Activated CD8-positive, alpha-beta memory T cell treated with anti-CD3 and anti-CD28 coated beads for 24 hours (primary cell): ENCODE measurements around the gene OPHN1.

Experiments
- DNase-seq: peaks from one replicate; pipeline ENCODE4 v3.0.0-alpha.2; 2020

Gene OPHN1

DNA sequence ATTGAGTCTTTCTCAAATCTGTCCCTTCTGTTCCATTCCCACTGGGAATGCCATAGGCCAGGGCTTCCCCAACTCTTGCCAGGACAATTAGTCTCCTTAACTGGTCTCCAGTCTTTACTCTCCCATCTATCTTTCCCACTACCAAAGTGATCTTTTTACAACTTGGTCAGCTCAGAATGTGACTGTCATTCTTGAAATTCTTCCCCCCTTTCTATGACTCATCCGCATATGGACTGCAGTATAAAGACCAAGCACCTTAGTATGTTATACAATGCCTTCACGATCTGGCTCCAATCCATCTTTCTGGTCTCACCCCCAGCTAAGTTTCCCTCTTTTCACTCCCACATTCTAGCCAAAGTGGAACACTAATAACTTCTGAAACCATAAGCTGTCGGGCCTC is 383.8 kb downstream of the OPHN1 start:
- no peak for DNase-seq

- DNase-seq, result no peak
Measured at GRCh38 chrX:68048774-68049173, 384.5 kb downstream of the OPHN1 start.

DNA sequence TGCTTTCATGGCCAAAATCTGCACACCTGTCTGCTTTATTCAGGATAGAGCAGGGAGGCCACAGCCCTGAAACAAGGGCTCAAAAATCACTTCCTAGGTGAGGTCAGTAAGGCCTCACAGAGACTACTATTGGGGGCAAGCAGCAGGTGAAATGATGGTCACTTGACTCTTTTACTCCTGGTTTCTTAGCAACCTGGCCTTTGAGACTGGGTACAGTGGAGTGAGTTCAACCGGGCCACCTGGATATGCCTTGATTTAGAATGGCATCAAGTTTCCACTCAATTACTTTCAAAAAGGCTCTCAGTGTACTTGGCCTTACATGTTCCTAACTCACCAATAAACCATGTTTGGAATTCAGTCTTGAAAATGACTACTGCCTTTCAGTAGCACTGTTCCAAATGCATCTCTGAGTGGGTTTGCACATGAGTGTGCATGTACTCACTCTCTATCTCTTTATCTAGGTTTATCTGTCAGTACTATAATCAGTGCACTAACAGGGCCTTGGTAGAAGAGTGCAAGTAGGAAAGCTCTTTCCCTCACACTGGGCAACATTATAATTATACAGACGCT is 388.2 kb downstream of the OPHN1 start:
- DNase-seq, result no peak

DNA sequence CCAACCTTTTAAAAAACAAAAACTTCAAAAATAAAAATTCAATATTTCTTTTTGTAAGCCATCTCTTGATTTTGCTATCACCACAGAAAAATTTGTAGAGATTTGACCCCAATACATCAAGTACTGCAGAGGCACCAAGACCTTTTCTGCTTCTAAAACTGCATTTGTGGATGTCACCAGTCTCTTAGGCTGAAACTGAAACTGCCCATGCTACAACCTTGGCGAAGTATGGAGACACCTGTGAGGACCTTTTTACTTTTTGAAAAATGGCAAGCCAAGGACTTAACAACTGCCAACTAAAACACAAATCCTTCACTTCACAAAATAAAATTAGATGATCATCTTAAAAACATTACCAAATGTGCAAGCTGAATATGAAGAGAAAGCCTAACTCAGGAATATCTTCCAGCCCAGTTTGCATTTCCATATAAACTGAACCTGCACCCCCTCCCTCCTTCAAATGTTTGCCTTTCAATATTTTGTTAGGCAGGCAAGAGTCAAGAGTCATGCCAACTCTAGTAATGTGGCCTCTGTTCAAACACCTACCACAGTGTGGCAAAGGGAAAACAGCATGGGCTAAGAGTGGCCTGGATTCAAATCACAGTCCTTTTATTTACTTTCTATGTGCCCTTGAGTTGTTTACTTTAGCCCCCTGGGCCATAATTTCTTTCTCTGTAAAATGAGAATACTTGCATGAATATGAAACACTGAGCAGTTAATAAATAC is 389.4 kb downstream of the OPHN1 start:
- no peak for DNase-seq

DNA sequence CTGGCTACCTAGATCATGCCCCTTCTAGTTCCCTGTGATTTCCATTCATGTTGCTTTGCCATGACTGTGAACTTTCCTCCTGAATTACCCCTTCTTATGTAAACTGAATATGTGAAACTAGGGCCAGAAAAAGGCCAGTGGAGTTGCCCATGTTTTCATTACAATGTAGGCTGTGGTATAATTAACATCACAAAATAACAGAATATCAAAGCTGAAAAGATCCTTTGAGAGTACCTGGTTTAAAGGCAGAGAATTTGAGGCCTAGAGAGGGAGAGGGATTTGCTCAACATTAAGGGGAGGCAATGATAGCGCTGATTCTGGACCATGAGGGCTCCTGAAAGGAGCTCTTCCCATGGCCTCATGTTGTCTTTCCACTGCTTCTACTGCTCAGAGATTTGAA is 392.2 kb downstream of the OPHN1 start:
- no peak for DNase-seq

DNA sequence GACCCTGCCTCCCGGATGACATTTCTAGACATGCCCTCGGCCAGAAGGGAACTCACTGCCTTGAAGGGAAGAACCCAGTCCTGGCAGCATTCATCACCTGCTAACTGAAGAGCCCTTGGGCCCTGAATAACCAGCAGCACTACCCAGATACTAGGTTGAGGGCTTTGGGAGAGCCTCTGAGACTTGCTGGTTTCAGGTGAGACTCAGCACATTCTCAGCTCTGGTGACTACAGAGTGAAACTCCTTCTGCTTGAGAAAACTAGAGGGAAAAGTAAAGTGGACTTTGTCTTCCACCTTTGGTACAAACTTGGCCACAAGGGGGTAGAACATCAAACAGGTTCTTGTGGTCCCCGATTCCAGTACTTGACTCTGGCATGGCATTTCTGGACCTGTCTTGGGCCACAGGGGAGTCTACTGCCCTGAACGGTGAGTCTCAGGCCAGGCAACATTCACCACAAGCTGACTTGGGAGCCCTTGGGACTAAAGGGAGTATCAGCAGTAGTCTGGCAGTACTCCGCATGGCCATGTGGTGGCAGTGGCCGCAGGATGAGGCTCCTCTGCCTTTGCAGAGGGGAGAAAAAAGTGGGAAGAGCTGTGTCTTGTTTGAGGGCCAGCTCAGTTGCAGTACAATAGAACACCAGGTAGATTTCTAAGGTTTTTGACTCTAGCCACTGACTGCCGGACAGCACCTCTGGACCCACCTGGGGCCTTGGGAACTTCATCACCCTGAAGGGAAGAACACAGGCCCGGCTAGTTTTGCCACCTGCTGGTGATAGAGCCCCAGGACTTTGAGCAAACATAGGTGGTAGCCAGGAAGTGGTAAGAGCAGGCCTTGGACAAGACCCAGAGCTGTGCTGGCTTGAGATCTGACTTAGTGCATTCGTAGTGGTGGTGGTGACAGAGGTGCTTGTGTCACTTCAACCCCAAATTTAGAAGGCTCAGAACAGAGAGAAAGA is 414.8 kb downstream of the OPHN1 start:
- DNase-seq, result no peak

- no peak for DNase-seq
Measured at GRCh38 chrX:67998540-67998939, 434.8 kb downstream of the OPHN1 start.
